ENCODE results near the gene CNOT4.
"Not testable (repeated sequence)": the region's sequence is repeated elsewhere in the genome, so short reads cannot be mapped to it uniquely, and the experiment has no call there.

Gene CNOT4

GRCh38 chr7:135489791-135490190, 20.1 kb downstream of the CNOT4 start:
- no peak overlapping the region for H3K4me3 ChIP-seq (replicated peaks; ENCODE audit: low read depth, low read length)
- DNase-seq (ENCODE audit: extremely low read depth, low read depth): no peak
- no peak for TF ChIP-seq CTCF (IDR thresholded peaks at IDR 0.05; ENCODE audit: low read depth, low read length, missing control alignments)

- TF ChIP-seq CTCF (IDR thresholded peaks at IDR 0.05; ENCODE audit: low read depth, low read length, missing control alignments): no peak
- no peak for DNase-seq (ENCODE audit: extremely low read depth, low read depth)
Measured at GRCh38 chr7:135486261-135486920, 23.5 kb downstream of the CNOT4 start.

GRCh38 chr7:135481598-135481979, 28.3 kb downstream of the CNOT4 start:
- no peak for DNase-seq (ENCODE audit: extremely low read depth, low read depth)
- TF ChIP-seq CTCF (IDR thresholded peaks at IDR 0.05; ENCODE audit: low read depth, low read length, missing control alignments): no peak
- no peak overlapping the region for H3K4me3 ChIP-seq (replicated peaks; ENCODE audit: low read depth, low read length)

More at GRCh38 chr7:135486261-135486920, 23.5 kb downstream of the CNOT4 start:
- H3K4me3 ChIP-seq (replicated peaks; ENCODE audit: low read depth, low read length): no peak overlapping the region

- TF ChIP-seq CTCF (IDR thresholded peaks at IDR 0.05; ENCODE audit: low read depth, low read length, missing control alignments): no peak
- H3K4me3 ChIP-seq (replicated peaks; ENCODE audit: low read depth, low read length): no peak overlapping the region
- no peak for DNase-seq (ENCODE audit: extremely low read depth, low read depth)
Measured at GRCh38 chr7:135480966-135481597, 28.8 kb downstream of the CNOT4 start.

- no peak for DNase-seq (ENCODE audit: extremely low read depth, low read depth)
Measured at GRCh38 chr7:135475521-135475920, 34.4 kb downstream of the CNOT4 start.

GRCh38 chr7:135469705-135470104, 40.2 kb downstream of the CNOT4 start:
- DNase-seq (ENCODE audit: extremely low read depth, low read depth); H3K4me3 ChIP-seq (replicated peaks; ENCODE audit: low read depth, low read length): not testable (repeated sequence)

More at GRCh38 chr7:135475521-135475920, 34.4 kb downstream of the CNOT4 start:
- TF ChIP-seq CTCF (IDR thresholded peaks at IDR 0.05; ENCODE audit: low read depth, low read length, missing control alignments): no peak
- no peak overlapping the region for H3K4me3 ChIP-seq (replicated peaks; ENCODE audit: low read depth, low read length)

- no peak overlapping the region for H3K4me3 ChIP-seq (replicated peaks; ENCODE audit: low read depth, low read length)
- TF ChIP-seq CTCF (IDR thresholded peaks at IDR 0.05; ENCODE audit: low read depth, low read length, missing control alignments): no peak
- no peak for DNase-seq (ENCODE audit: extremely low read depth, low read depth)
Measured at GRCh38 chr7:135467207-135467711, 42.6 kb downstream of the CNOT4 start.

All from HFF-Myc (cell line).